CD14-positive monocyte (primary cell): ENCODE data around the gene FIGLA. TPM values are rescaled to one million over a fixed set of nuclear protein-coding genes. Genes with fewer than 3 reads are reported as not detected.

Experiments used
- DNase-seq, 3 donors: peaks; one replicate each; pipeline ENCODE4 v3.0.0-alpha.2; 2011 to 2022
- H2AFZ ChIP-seq: 2 replicates; pipeline ENCODE4 v1.6.0; 2012; ENCODE audit warnings: mild to moderate bottlenecking, low read depth, low read length, inconsistent platforms; ENCODE audit not compliant: insufficient read depth, poor library complexity, severe bottlenecking
- H3K27ac ChIP-seq, 2 donors: 1 replicate in 1 of 2; 2 replicates in 1 of 2; pipeline ENCODE4 v1.5.1; 2012 to 2013; ENCODE audit warnings: low read length in 2 of 2, control low read depth in 1 of 2, inconsistent platforms in 1 of 2, low read depth in 1 of 2, mild to moderate bottlenecking in 1 of 2
- H3K27me3 ChIP-seq, 2 donors: one replicate each; pipeline versions ENCODE4 v1.6.0 to v1.6.1; 2011 to 2013; ENCODE audit warnings: low read length in 2 of 2; ENCODE audit not compliant: control insufficient read depth in 2 of 2, insufficient read depth in 2 of 2
- H3K36me3 ChIP-seq, 2 donors: replicated peaks in 1 of 2; 1 replicate in 1 of 2; 2 replicates in 1 of 2; pipeline versions ENCODE4 v1.5.1 to v1.6.1; 2012 to 2013; ENCODE audit warnings: low read length in 2 of 2, control low read depth in 1 of 2, inconsistent platforms in 1 of 2, mild to moderate bottlenecking in 1 of 2; ENCODE audit not compliant: insufficient read depth in 2 of 2, control insufficient read depth in 1 of 2
- H3K4me1 ChIP-seq, 2 donors: 1 replicate in 1 of 2; 2 replicates in 1 of 2; pipeline versions ENCODE4 v1.5.1 to v1.6.1; 2012 to 2013; ENCODE audit warnings: low read length in 2 of 2, control low read depth in 1 of 2, inconsistent platforms in 1 of 2, mild to moderate bottlenecking in 1 of 2, moderate library complexity in 1 of 2; ENCODE audit not compliant: insufficient read depth in 2 of 2, control insufficient read depth in 1 of 2
- H3K4me2 ChIP-seq: replicated peaks from 2 replicates; pipeline ENCODE3; 2012; ENCODE audit warnings: low read length, moderate library complexity, mild to moderate bottlenecking; ENCODE audit not compliant: poor library complexity, severe bottlenecking; ENCODE audit errors: extremely low read depth
- H3K4me3 ChIP-seq, 3 experiments: fragments of 200-600 bp in 1 of 3; sonication (generic) in 1 of 3; replicated peaks in 1 of 3; 1 replicate in 2 of 3; 2 replicates in 1 of 3; pipeline ENCODE4 v1.5.1; 2011 to 2013; ENCODE audit warnings: low read length in 3 of 3, mild to moderate bottlenecking in 3 of 3, control low read depth in 2 of 3, low read depth in 2 of 3, inconsistent platforms in 1 of 3, moderate library complexity in 1 of 3
- H3K79me2 ChIP-seq: 2 replicates; pipeline ENCODE4 v1.6.0; 2012; ENCODE audit warnings: mild to moderate bottlenecking, control low read depth, inconsistent platforms, low read length, moderate library complexity; ENCODE audit not compliant: insufficient read depth
- H3K9ac ChIP-seq: 2 replicates; pipeline ENCODE4 v1.6.0; 2017; ENCODE audit warnings: low read length, mild to moderate bottlenecking; ENCODE audit not compliant: insufficient read depth, poor library complexity, severe bottlenecking
- H3K9me3 ChIP-seq, 2 donors: replicated peaks in 1 of 2; 1 replicate in 1 of 2; 2 replicates in 1 of 2; pipeline versions ENCODE4 v1.5.1 to v1.6.1; 2012 to 2013; ENCODE audit warnings: low read length in 2 of 2, control low read depth in 1 of 2; ENCODE audit not compliant: control insufficient read depth in 1 of 2, insufficient read depth in 1 of 2
- H4K20me1 ChIP-seq: 2 replicates; pipeline ENCODE4 v1.6.0; 2012; ENCODE audit warnings: mild to moderate bottlenecking, low read length, control low read depth, moderate library complexity; ENCODE audit not compliant: insufficient read depth
- H3K27ac Mint-ChIP-seq, 7 donors: one replicate each; pipeline ENCODE4 v1.8.0; 2020; ENCODE audit warnings: mild to moderate bottlenecking in 7 of 7, mixed read lengths in 7 of 7, moderate library complexity in 6 of 7, inconsistent platforms in 2 of 7
- H3K27me3 Mint-ChIP-seq, 3 donors: one replicate each; pipeline ENCODE4 v1.8.0; 2021 to 2022; ENCODE audit warnings: low read depth in 3 of 3, mild to moderate bottlenecking in 3 of 3, mixed read lengths in 3 of 3, moderate library complexity in 3 of 3, inconsistent platforms in 1 of 3
- H3K36me3 Mint-ChIP-seq, 2 donors: one replicate each; pipeline ENCODE4 v1.8.0; 2020; ENCODE audit warnings: mixed read lengths in 2 of 2, inconsistent platforms in 1 of 2, mild to moderate bottlenecking in 1 of 2
- H3K4me1 Mint-ChIP-seq: one replicate; pipeline ENCODE4 v1.8.0; 2020; ENCODE audit warnings: mild to moderate bottlenecking, mixed read lengths
- H3K4me3 Mint-ChIP-seq, 2 donors: one replicate each; pipeline ENCODE4 v1.8.0; 2020; ENCODE audit warnings: mild to moderate bottlenecking in 2 of 2, mixed read lengths in 2 of 2, moderate library complexity in 1 of 2
- H3K9me3 Mint-ChIP-seq, 7 donors: one replicate each; pipeline ENCODE4 v1.8.0; 2020 to 2022; ENCODE audit warnings: mixed read lengths in 7 of 7, mild to moderate bottlenecking in 6 of 7, moderate library complexity in 6 of 7, inconsistent platforms in 2 of 7
- CTCF ChIP-seq: fragments of 200-600 bp; IDR thresholded peaks from one replicate; pipeline ENCODE4 v1.8.0; 2022; ENCODE audit warnings: antibody characterized with exemption, mild to moderate bottlenecking
- WGBS: methylation state at CpG from one replicate; pipeline ENCODE4 v1.1.5; 2013; ENCODE audit warnings: missing lambda C conversion rate; ENCODE audit not compliant: insufficient coverage; 5-methylcytosine and 5-hydroxymethylcytosine counted together
- intact Hi-C, 2 donors: fragments of 100-400 bp; cut with micrococcal nuclease; formaldehyde crosslinking; loops; one replicate each; pipeline versions ENCODE4 v1.15.0 to v1.15.1; 2023
- polyA plus RNA-seq, 3 donors: library from polyadenylated mRNA; depleted of rRNA in 1 of 3; unstranded in 2 of 3; stranded (reverse) in 1 of 3; fragments of 300-500 nt in 2 of 3; fragments of >200 nt in 1 of 3; fragmentation: Illumina TruSeq in 2 of 3; gene quantifications; 1 replicate in 2 of 3; 2 replicates in 1 of 3; pipeline ENCODE4 v1.2.3, GENCODE V29; 2012 to 2021

The FIGLA gene
- polyA plus RNA-seq, 3 donors, result 0.13 TPM; not detected in 2

GRCh38 chr2:70767079-70767698 is 23.3 kb downstream of the FIGLA start:
- intact Hi-C loops, result no loop called here
- no peak for TF ChIP-seq CTCF
- Histone ChIP-seq H3K79me2 (no peaks in the 10 kb centered on the region), H3K36me3 (no peaks in the 10 kb centered on the region), H3K4me1 (peaks cover 16 to 17% of the 10 kb centered on the region in 2 donors), H3K9me3 (peaks cover 0 to 4% of the 10 kb centered on the region in 2 donors), H3K4me3 (peak overlapping the region; percentile 17 to 73 (median 36)), H3K4me2 (peak overlapping the region; percentile 81), H2AFZ (peak overlapping the region; percentile 68), H3K27me3 (peaks cover 51 to 62% of the 10 kb centered on the region in 2 donors), H4K20me1 (no peaks in the 10 kb centered on the region), H3K27ac (no peak overlapping the region), H3K9ac (peak overlapping the region; percentile 18)
- Mint-ChIP-seq H3K4me1 (peaks cover 16% of the 10 kb centered on the region), H3K27ac (no peak overlapping the region), H3K27me3 (peaks cover 48 to 77% (median 68%) of the 10 kb centered on the region in 3 donors), H3K9me3 (peaks cover 0 to 24% (median 6%) of the 10 kb centered on the region in 7 donors), H3K36me3 (peaks cover 3 to 7% of the 10 kb centered on the region in 2 donors), H3K4me3 (peak overlapping the region; percentile 69 to 94)
- DNase-seq, result no peak
- under 1% methylated on average over 36 of the region's 51 CpGs for WGBS

- H4K20me1 ChIP-seq, result no peaks in the 10 kb centered on the region
- Mint-ChIP-seq H3K27me3 (peaks cover 50 to 74% (median 74%) of the 10 kb centered on the region in 3 donors), H3K36me3 (peaks cover 3 to 7% of the 10 kb centered on the region in 2 donors), H3K27ac (peak overlapping the region in 1 of 7 donors; percentile 75), H3K4me3 (peak overlapping the region; percentile 69 to 86), H3K4me1 (peaks cover 16% of the 10 kb centered on the region), H3K9me3 (peaks cover 0 to 24% (median 6%) of the 10 kb centered on the region in 7 donors)
- peak overlapping the region; percentile 81 for H3K4me2 ChIP-seq
- H3K9ac ChIP-seq, result peak overlapping the region; percentile 18
- no peaks in the 10 kb centered on the region for H3K36me3 ChIP-seq
- H3K4me3 ChIP-seq, result peak overlapping the region; percentile 17 to 73 (median 36)
- no peaks in the 10 kb centered on the region for H3K79me2 ChIP-seq
- intact Hi-C loops, result no loop called here
- no peak for TF ChIP-seq CTCF
- no peak for DNase-seq
- H3K4me1 ChIP-seq, result peaks cover 16 to 17% of the 10 kb centered on the region in 2 donors
- H3K27me3 ChIP-seq, result peaks cover 49 to 62% of the 10 kb centered on the region in 2 donors
- 6% methylated on average over 3 of the region's 7 CpGs for WGBS
- H3K27ac ChIP-seq, result no peak overlapping the region
- H3K9me3 ChIP-seq, result peaks cover 0 to 4% of the 10 kb centered on the region in 2 donors
- H2AFZ ChIP-seq, result peak overlapping the region; percentile 68
These were observed 23.9 kb downstream of the FIGLA start for GRCh38 chr2:70766357-70767078.
